RKO (cell line): ENCODE data around the gene ZNHIT3.
A peak's percentile ranks its signal among the peaks of the same experiment; 100 is the strongest.

Experiments
- DNase-seq: peaks from one replicate; pipeline ENCODE4 v3.0.0-alpha.2; 2016; ENCODE audit warnings: low spot score

ZNHIT3 gene

GRCh38 chr17:36512641-36513040 lies 26.2 kb downstream of the ZNHIT3 start:
- DNase-seq, result no peak

- no peak for DNase-seq
These were observed 28.4 kb downstream of the ZNHIT3 start for GRCh38 chr17:36514856-36515255.

- DNase-seq, result no peak
These were observed 29.4 kb downstream of the ZNHIT3 start for GRCh38 chr17:36515837-36516236.

- DNase-seq, result no peak
These were observed 36.6 kb downstream of the ZNHIT3 start for GRCh38 chr17:36523113-36523512.

DNA sequence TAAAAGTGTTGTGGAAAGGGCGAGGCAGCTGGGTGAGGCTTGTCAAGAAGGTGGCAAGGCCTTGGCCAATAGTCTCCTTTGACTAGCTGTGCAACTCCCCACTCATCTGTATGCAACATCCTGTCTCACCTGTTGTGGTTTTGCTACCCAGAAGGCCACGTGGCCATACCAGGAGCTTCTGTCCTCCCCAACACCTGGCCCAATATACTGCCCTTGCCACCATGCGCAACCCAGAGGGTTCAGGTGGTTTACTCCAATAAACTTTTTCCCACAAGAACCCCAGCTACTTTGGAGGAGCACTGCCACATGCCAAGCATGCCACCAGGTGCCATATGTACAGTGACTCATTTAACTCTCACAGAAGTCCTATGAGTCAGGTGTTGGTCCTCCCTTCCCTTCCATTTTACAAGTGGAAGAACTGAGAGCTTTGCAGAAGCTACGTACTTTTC lies 38.0 kb downstream of the ZNHIT3 start:
- DNase-seq, result peak; percentile 43

DNA sequence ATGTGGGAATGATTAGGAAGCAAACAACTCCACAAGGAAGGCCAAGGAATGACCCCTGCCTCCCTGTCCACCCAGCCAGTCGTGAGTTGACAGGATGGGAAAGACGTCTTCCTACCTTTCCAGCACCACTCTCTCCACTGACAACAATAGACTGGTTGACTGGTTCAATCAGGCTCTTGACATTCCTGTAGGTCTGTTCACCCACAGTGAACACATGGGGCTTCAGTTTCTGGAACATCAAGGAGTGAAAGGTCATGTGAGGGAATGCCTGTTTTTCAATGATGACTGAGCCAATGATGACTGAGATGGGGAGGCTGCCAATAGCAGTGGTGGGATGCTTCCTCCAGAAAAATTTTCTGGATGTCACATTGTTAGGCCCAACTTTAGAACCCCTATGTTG lies 38.6 kb downstream of the ZNHIT3 start:
- no peak for DNase-seq

GRCh38 chr17:36525888-36526287 lies 39.4 kb downstream of the ZNHIT3 start:
- no peak for DNase-seq

DNA sequence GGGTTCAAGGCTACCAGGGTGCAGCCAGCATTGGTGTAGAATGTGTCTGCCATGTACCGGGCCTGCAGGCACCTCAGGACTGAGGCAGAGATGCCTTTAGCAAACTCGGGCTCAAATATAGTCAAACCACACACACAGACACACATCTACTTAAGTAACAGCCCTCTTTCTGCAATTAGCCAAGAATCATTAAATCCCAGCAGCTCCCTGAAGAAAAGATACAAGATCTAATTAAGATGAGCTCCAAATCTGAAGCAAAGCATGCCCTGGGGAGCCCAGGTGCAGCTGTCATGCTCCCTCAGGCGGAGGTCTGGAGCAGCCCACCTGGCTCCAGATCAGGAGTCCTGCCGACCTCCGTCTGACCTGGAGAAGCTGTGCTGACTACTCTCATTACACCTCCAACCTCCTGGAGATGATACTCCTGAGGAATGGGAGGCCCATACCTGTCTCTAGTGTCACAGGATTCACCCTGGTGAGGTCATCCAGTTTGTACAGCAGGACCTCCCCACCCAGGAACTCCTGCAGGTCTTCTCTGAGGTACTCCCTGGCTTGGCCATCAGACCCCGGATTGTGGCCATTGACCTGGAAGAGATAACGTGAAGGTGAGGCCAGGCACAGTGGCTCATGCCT lies 41.3 kb downstream of the ZNHIT3 start:
- DNase-seq, result no peak

GRCh38 chr17:36529121-36529520 lies 42.6 kb downstream of the ZNHIT3 start:
- peak; percentile 84 for DNase-seq

- DNase-seq, result no peak
These were observed 46.0 kb downstream of the ZNHIT3 start for GRCh38 chr17:36532435-36532975.

- peak; percentile 75 for DNase-seq
These were observed 47.7 kb downstream of the ZNHIT3 start for GRCh38 chr17:36533935-36534839.

GRCh38 chr17:36534840-36535668 lies 48.6 kb downstream of the ZNHIT3 start, which contains the start of the genes MYO19 and PIGW:
Gene MYO19, minus strand, starts transcription at chr17:36534868. Its CDS starts 2,330 bp downstream, at chr17:36532538.
Gene PIGW, plus strand, starts transcription at chr17:36534987. Its CDS starts 2,115 bp downstream, at chr17:36537102.
- peak; percentile 91 for DNase-seq

DNA sequence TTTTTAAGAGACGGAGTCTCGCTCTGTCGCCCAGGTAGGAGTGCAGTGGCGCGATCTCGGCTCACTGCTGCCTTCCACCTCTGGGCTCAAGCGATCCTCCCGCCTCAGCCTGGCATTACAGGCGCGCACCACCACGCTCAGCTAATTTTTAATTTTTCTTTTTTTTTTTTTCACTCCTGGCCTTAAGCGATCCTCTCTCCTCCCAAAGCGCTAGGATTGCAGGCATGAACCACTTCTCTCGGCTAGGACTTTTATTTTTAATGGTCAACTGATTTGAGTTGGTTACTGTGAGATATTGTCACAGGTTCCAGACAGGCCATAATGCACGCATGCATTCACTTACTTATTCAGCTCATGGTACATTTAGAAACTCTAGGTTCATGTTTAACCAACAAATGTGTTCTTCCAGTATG lies 49.2 kb downstream of the ZNHIT3 start:
- DNase-seq, result no peak

- no peak for DNase-seq
These were observed 54.2 kb downstream of the ZNHIT3 start for GRCh38 chr17:36540696-36541095.

- no peak for DNase-seq
These were observed 56.3 kb downstream of the ZNHIT3 start for GRCh38 chr17:36542755-36543154.

- peak; percentile 77 for DNase-seq
These were observed 57.5 kb downstream of the ZNHIT3 start for GRCh38 chr17:36544044-36544306.

- peak; percentile 92 for DNase-seq
These were observed 58.0 kb downstream of the ZNHIT3 start, which contains the start of gene GGNBP2 for GRCh38 chr17:36544307-36545076. Gene GGNBP2, plus strand, starts transcription at chr17:36544919. Its CDS starts 806 bp downstream, at chr17:36545725.

DNA sequence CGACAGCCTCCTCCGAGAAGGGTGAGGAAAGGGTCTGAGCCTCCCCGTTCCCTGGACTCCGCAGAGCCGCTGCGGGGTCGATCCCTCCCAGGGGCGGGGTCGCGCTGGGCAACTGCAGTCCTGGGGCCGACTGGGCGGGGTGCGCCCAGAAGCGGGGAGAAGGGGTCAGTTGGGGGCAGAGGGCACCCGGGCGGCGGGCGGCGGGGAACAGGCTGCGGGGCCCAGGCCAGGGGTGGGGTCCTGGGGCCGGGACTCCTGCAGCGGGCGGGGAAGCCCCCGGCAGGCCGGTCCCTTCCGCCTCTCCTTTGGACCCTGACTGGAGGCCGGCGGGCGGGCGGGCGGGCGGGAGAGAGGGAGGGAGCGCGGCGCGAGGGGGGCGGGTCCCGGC lies 58.6 kb downstream of the ZNHIT3 start:
- no peak for DNase-seq
